Ovary (tissue), 3 donors: ENCODE measurements around the gene RAB14.

Source experiments
- CTCF ChIP-seq, 3 donors: fragments of 450-650 bp in 2 of 3; fragments of 200-600 bp in 1 of 3; IDR thresholded peaks; one replicate each; pipeline versions ENCODE4 v1.5.1 to v1.8.0; 2016 to 2022; ENCODE audit warnings: antibody characterized with exemption in 3 of 3, mild to moderate bottlenecking in 1 of 3
- POLR2A ChIP-seq: fragments of 450-650 bp; IDR thresholded peaks from one replicate; pipeline ENCODE4 v1.6.1; 2017; ENCODE audit warnings: antibody characterized with exemption, mild to moderate bottlenecking, moderate library complexity
- donor health status: DM: no; HTN: no; CAD: no.

DNA sequence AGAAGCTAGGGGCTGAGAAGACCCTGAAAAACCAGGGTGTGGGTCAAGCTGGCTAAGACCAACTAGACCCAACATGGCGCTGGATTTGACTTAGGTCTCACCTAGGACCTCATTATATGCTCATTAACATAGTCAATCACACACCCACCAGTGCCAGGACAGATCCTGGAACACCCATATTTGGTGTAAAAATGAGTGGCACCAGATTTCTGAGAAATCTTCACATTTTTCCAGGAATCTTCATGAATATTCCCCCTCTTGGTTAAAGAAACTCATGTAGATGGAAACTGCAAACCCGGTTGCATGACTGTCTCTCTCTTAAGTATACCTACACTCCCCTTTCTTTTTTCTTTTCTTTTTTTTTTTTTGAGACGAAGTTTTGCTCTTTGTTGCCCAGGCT, 17.9 kb upstream of the RAB14 start:
- TF ChIP-seq CTCF (IDR thresholded peaks at IDR 0.05), result no peak
- TF ChIP-seq POLR2A, result no peak
